GM19025 (cell line): ENCODE measurements around the gene OCA2.
"Not testable (repeated sequence)": the region's sequence is repeated elsewhere in the genome, so short reads cannot be mapped to it uniquely, and the experiment has no call there.

Experiments used
- ATAC-seq: cut with Tn5 transposase; IDR thresholded peaks from one replicate; pipeline ENCODE4 v1.9.1; 2021; ENCODE audit warnings: mild to moderate bottlenecking, low read depth, moderate library complexity; ENCODE audit not compliant: unreplicated experiment

OCA2 gene

GRCh38 chr15:27796405-27797320, 302.5 kb downstream of the OCA2 start:
- no peak for ATAC-seq

DNA sequence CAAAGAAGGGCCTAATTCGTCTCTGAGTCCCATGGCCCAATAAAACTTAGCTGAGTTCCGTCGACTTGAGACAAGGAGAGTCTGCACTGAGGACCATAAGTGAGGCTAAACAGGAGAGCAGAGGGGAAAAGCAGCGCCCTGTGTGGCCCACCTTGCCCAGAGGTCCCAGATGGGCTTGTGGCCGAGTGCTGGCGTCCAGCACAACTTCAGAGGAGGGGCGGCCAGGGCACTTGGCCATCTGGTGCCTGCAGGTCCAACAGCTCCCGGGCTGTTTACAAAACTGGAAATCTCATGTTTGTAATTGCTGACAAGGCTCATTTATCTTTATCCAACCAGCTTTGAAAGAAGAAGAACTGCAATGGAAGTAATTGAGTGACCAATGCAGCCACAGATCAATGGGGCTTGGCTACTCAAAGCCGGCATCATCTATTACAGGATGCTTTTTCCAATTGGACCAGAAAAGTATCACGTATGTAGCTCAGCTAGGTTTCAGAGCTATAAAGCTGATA, 306.3 kb downstream of the OCA2 start:
- no peak for ATAC-seq

DNA sequence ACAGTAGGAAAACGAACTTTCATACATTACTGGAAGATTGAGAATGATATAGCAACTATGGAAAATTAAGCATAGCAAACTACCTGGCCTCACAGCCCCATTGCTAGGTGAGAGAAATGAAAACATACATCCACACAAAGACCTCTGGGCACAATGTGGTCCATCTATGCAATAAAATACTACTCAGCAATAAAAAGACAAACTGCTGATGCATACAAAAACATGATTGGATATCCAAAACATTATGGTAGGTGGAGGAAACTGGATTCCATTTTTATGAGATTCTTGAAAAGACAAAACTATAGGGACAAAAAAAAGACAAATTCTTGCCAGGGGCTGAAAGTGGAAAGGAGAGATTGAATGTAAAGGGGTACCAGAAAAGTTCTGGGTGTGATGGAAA, 308.8 kb downstream of the OCA2 start:
- no peak for ATAC-seq

- ATAC-seq, result no peak
Observed at GRCh38 chr15:27787931-27788330, 311.2 kb downstream of the OCA2 start.

- no peak for ATAC-seq
Observed at GRCh38 chr15:27784107-27784506, 315.0 kb downstream of the OCA2 start.

DNA sequence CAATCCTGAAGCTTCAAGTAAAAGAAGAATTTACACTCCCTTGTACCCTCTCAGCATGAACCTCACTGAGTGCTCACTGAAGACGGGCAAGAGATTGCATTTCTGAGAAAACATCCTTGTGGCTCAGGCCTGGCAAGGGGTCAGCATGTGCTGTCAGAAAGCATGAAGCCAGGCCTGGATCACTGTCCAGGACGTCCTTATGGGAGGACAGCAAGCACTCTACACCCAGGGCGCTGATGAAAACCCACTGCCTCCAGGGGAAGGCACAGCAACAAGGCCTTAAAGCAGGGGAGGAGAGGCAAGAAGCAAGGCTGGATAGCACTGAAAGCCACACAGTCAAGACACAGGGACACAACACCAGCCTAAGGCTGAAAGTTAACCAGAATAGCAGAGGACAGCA, 315.4 kb downstream of the OCA2 start:
- ATAC-seq, result no peak

DNA sequence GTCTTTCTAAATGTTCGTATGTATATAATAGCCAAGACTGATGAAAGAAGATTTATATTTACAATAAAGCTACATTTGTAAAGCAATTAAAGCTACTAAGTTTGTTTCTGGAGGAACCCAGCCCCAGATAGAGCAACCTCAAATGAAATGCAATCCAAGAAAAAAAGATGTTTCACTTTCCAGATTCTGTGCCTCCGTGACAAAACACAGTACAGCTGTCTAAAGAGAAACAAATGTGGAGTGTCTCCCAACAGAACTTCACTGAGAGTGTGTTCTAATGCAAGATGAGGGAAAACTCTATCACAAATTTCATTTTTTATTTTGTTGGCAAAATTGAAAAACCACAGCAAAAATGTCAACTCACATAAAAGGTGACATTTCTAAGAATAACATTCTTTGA, 317.0 kb downstream of the OCA2 start:
- no peak for ATAC-seq

- no peak for ATAC-seq
Observed at GRCh38 chr15:27776501-27776900, 322.6 kb downstream of the OCA2 start.

- ATAC-seq, result no peak
Observed at GRCh38 chr15:27774638-27775037, 324.5 kb downstream of the OCA2 start.

DNA sequence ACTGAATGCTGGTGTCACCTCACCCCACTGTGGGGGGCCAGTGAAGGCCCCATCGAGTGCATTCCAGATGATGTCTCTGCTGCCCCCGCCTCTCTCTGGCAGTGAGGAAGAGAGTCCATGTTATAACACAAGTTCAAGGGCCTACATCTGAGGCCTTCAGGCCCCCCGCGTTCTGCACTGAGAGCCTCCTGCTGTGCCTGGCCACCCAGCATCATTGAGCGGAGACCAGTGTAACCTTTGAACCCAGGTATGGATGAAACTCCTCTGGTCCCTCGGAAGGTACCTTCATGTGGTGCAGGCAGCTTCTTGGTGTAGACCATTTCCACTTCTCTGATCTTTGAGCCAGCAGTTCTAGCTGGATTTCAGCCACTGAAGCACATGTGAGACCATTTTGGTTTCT, 324.9 kb downstream of the OCA2 start:
- ATAC-seq, result no peak

GRCh38 chr15:27771892-27772291, 327.2 kb downstream of the OCA2 start:
- no peak for ATAC-seq

- no peak for ATAC-seq
Observed at GRCh38 chr15:27770769-27771554, 328.2 kb downstream of the OCA2 start.

DNA sequence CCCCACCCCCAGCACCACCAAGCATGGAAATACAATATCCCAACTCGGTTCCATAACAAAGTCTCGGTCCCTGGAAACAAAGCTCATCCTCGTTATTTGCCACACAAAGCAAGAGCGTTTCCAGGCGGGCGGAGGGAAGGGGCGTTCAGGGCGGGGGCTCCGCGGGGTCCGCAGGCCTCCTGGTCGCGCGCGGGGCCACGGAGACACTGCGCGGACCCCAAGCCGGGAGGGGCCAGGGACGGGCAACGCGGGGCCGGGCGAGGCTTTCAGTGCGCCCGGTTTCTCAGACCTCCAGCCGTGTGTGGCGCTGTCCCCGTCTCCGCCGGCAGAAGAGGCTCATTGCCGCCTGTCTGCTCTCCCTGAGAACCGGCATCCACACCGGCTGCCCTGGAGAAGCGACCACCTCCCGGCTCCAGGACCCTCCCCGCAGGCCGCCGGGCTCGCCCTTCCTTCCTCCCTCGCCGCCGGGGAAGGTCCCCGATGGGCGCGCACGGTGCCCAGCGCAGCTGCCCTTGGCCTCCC, 329.0 kb downstream of the OCA2 start:
- no peak for ATAC-seq

DNA sequence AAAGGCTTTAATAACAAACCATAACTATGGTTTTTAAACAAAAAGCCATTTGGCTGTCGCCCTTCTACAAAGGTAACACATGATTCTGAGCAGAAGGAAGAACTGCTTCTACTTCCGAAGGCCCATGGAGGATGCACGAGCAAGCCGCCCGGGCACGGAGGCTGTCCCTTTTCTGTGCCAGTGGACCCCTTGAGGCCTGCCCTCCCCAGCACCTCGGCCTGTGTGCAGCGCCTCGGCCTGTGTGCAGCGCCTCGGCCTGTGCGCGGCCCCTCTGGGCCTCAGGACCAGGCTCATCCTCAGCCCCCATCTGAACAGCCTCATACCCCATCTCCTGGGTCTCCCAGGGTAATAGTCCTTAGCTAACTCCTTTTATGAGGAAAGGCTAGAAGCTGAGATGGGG, 329.5 kb downstream of the OCA2 start:
- no peak for ATAC-seq

- ATAC-seq, result no peak
Observed at GRCh38 chr15:27768732-27769475, 330.2 kb downstream of the OCA2 start.

DNA sequence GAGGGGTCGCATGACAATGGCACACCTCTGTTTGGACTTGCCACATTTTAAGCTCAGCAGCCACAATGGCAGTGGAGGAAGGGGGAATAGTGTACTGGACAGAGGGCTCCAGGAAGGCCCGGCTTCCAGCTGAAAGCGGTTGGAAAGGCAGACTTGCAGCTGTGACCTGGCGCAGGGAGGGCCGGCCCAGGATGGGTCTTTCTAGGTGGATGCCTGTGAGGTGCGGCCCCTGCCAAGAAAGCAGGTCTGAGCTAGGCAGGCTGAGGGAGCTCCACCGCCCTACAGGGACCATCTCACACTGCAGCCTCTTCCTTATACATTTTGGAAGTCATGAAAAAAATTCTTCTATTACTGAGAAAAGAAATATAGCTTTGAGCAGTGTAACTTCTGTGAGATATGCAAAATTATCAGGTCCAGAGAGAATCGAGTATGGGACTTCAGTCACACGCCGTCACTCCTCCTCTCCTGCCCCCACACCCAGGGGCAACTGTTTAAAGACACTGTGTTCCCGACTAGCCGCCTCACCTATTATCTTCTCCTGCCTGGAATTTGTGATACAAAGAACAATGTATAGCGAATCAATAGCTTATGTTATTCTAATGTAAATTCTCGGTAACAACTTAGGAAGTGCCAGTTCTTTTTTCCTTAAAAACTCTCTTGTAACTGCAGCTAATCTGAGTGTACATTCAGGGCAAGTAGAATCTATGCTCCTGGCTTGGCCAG, 331.0 kb downstream of the OCA2 start:
- no peak for ATAC-seq

- ATAC-seq, result not testable (repeated sequence)
Observed at GRCh38 chr15:27767430-27767829, 331.7 kb downstream of the OCA2 start.

DNA sequence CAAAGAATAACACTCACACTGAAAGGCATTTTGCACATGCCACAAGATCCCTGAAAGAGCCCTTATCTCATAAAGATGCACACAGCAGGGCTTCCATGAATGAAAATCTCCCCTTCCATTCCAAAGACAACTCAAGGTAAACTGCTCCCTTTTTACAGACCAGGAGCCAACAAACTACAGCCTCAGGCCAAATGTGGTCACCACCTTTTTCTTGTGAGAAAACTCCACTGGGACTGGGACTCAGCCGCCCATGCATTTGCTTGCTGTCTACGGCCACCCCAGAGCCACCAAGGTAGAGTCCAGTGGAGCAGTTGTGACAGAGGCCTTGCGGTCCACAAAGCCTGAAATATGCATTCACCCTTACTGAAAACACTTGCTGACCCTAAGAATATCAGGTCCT, 334.8 kb downstream of the OCA2 start:
- ATAC-seq, result no peak

DNA sequence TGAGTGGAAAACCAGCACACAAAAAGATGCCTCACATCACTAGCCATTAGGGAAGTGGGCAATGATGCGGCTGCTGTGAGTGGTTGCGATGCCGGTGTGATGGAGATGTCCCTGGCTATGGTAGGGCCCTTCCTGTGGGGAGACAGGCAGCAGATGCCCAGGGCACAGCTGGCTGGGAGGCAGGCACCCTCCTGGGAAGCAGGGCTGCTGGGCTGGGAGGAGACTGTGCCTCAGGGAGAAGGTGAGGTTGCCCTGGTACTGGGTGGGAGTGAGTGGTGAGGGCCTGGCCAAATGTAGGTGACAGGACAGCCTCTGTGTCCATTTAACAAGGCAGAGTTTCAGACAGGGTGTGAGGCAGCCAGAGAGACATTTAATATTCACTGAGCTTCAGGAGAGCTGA, 335.6 kb downstream of the OCA2 start:
- ATAC-seq, result no peak

GRCh38 chr15:27762471-27762870, 336.6 kb downstream of the OCA2 start:
- ATAC-seq, result no peak
